ENCODE measurements around the gene POLE3. TPM values are rescaled to one million over a fixed set of nuclear protein-coding genes. Genes with fewer than 3 reads are reported as not detected.

POLE3 gene
- total RNA-seq, 1 donor from 2014 or later = 54.9 TPM

DNA sequence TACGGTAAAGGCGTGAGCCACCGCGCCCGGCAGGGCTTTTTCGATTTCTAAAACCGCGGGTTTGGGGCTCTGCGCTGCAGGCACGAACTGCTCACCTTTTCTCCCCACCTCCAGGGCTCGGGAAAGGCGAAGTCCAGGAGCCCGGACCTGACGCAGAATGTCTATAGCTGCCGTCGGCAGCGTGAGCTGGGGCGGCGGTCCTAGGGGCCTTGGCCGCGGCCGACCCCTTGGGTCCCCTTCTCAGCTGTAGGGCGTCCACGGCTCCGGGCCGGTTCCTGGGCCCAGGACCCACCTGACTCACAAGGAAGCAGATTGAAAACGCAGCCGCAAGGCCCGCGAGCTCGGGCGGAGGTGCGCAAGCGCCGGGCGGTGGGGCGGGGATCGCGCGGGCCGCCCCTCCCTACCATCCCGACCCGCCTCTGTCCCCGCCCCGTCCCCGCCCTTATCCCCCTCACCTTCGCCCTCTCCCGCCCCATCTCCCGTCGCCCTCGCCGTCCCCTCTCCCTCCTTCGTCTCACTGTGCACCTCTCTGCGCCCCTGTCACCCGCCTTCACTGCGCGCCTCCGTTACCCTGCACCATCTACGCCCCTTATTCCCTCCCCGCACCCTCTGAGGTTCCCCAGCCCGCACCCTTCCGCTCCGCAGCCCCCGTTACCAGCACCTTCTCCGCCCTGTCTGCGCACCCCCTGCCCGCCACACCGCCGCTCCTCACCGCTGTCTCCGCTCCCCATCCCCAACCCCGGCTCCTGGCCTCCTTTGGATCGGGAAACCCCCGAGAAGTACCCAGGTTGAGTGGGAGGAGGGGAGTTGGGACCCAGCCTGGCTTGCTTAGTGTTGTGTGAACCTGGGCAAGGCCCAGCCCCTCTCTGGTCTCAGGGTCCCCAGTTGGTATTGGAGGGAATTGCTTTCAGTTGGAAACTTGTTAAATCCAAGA, 33.6 kb downstream of the POLE3 start, which contains the start of gene HDHD3:
HDHD3 (minus strand) TSS at position 353 of the 934 bp plus-strand sequence. CDS start 2,632 bp downstream, outside the sequence.
- Mint-ChIP-seq H3K36me3 (peaks cover 10% of the 10 kb centered on the region), H3K4me3 (peak within 1 kb of the TSS; percentile 89), H3K27me3 (no peaks in the 10 kb centered on the region), H3K9me3 (no peaks in the 10 kb centered on the region), H3K4me1 (ENCODE audit: unreplicated experiment) (peaks cover 23% of the 10 kb centered on the region), H3K27ac (peak within 1 kb of the TSS; percentile 86)
- TF ChIP-seq, protein P1, sequence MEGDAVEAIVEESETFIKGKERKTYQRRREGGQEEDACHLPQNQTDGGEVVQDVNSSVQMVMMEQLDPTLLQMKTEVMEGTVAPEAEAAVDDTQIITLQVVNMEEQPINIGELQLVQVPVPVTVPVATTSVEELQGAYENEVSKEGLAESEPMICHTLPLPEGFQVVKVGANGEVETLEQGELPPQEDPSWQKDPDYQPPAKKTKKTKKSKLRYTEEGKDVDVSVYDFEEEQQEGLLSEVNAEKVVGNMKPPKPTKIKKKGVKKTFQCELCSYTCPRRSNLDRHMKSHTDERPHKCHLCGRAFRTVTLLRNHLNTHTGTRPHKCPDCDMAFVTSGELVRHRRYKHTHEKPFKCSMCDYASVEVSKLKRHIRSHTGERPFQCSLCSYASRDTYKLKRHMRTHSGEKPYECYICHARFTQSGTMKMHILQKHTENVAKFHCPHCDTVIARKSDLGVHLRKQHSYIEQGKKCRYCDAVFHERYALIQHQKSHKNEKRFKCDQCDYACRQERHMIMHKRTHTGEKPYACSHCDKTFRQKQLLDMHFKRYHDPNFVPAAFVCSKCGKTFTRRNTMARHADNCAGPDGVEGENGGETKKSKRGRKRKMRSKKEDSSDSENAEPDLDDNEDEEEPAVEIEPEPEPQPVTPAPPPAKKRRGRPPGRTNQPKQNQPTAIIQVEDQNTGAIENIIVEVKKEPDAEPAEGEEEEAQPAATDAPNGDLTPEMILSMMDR (conservative IDR thresholded peaks at IDR 0.05) = peak; percentile 15
- DNase-seq (ENCODE audit: extremely low spot score, unreplicated experiment) = peak; percentile 82

DNA sequence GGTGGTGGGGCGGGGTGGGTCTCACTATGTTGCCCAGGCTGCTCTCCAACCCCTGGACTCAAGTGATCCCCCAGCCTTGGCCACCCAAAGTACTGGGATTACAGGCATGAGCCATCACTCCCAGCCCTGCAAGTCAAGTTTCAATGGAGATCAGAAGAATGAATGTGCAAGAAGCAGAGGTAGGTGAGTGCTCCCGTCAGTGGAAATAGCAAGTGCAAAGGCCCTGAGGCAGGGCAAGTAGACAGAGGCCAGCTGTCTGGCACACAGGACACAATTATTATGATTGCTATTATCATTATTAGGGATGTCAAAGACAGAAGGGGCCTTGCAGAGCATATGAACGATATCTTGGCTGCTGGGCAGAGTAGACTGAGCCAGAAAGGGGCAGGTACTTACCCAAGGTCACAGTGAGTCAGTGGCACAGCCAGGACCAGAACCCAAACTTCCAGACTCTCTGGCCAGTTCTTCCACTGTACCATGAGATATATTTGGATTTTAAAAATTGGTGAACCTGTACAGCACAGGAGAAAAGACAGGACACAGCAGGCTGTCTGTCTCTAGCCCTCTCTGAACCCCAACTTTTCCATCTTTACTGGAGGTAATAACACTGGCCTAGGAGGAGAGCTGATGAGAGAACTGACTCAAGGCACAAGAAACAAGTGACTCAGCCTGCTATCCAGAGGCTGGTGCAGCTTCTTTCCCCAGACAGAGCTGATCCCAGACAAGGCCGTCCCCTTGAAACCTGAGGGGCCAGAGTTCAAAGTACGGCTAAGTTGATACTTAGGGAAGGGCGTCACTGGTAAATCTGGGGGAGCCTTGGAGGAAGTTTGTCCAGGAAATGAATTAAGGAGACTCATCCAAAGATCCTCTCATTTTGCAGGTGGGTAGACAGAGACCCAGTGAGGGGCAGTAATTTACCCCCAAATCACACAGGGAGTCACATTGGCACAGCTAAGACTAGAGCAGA, 35.1 kb downstream of the POLE3 start:
- H3K36me3 Mint-ChIP-seq = peaks cover 10% of the 10 kb centered on the region
- H3K27me3 Mint-ChIP-seq = no peaks in the 10 kb centered on the region
- peaks cover 22% of the 10 kb centered on the region for H3K4me1 Mint-ChIP-seq (ENCODE audit: unreplicated experiment)
- DNase-seq (ENCODE audit: extremely low spot score, unreplicated experiment) = no peak
- H3K9me3 Mint-ChIP-seq = no peaks in the 10 kb centered on the region
- H3K4me3 Mint-ChIP-seq = peak overlapping the region; percentile 89
- TF ChIP-seq, protein P1 (conservative IDR thresholded peaks at IDR 0.05) = no peak
- H3K27ac Mint-ChIP-seq = peak overlapping the region; percentile 86

DNA sequence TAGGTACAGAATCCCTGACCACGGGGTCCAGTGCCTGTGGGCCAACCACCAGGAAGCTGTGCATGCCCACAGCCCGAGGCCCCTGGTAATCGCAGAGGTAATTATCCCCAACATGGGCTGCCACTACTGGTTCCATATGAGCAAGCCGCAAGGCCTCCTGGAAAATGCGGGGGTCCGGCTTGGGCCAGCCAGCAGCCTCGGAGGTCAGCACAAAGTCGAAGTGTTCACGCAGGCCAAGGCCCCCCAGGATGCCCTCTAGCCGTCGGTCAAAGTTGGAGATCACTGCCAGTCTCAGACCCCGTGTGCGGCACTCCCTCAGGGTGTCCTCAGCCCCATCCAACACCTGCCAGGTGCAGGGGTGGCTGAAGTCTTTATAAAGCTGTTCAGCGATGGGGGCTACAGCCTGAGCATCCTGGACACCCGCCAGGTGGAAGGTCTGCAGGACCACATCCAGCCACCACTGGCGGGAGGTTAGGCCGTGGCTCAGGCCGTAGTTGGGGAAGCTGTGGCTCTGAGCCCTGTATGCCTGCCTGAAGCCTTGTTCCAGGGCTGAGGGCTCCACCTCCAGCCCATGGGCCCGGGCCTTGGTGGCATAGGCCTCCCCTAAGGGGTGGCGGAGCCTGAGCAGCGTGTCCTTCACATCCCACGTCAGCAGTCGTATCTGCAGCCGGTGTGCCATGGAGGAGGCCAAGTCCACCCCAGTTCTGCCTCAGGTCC, 36.6 kb downstream of the POLE3 start:
- Mint-ChIP-seq H3K4me1 (ENCODE audit: unreplicated experiment) (peaks cover 11% of the 10 kb centered on the region), H3K4me3 (peak overlapping the region; percentile 66), H3K27ac (no peak overlapping the region), H3K36me3 (peaks cover 10% of the 10 kb centered on the region), H3K9me3 (no peaks in the 10 kb centered on the region), H3K27me3 (no peaks in the 10 kb centered on the region)
- TF ChIP-seq, protein P1 (conservative IDR thresholded peaks at IDR 0.05) = no peak
- DNase-seq (ENCODE audit: extremely low spot score, unreplicated experiment) = no peak

DNA sequence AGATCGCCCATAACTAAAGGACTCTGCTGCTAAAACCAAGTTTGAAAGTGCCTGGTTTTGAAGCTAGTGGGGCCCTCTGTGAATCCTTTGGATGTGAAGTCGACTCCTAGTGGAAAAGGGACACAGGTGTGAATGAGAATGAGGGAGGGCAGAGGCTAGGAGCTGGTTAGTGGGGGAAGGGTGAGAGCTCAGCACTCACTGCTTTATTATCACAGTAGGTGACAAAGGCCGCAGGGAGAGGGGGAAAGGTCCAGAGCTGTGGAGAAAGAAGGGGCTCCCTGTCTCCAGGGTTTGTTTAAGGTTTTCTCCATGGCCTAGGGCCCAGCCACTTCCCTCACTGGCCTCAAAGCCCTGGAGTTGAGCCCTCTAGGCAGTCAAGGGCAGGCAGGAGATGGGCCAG, 37.2 kb downstream of the POLE3 start:
- H3K27me3 Mint-ChIP-seq = no peaks in the 10 kb centered on the region
- no peak for DNase-seq (ENCODE audit: extremely low spot score, unreplicated experiment)
- H3K27ac Mint-ChIP-seq = peak overlapping the region; percentile 44
- peaks cover 13% of the 10 kb centered on the region for H3K36me3 Mint-ChIP-seq
- peak overlapping the region; percentile 22 for H3K4me3 Mint-ChIP-seq
- H3K9me3 Mint-ChIP-seq = no peaks in the 10 kb centered on the region
- TF ChIP-seq, protein P1 (conservative IDR thresholded peaks at IDR 0.05) = no peak
- H3K4me1 Mint-ChIP-seq (ENCODE audit: unreplicated experiment) = peaks cover 8% of the 10 kb centered on the region

DNA sequence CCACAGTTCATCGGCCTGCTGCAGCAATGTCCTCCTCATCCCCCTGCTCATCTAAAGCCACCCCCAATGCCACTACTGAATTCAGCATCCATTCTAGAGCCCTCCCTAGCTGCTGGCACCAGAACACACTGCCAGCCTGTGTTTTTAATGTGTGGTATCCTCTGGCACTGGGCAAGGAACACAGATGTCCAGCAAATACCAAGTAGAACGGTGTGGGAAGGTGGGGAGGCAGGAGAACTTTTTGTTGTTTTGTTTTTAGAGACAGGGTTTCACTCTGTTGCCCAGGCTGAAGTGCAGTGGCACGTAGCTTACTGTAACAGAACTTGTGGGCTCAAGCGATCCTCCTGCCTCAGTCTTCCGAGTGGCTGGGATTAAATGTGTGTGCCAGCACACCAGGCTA, 38.4 kb downstream of the POLE3 start:
- H3K27me3 Mint-ChIP-seq = no peaks in the 10 kb centered on the region
- no peaks in the 10 kb centered on the region for H3K9me3 Mint-ChIP-seq
- DNase-seq (ENCODE audit: extremely low spot score, unreplicated experiment) = no peak
- H3K27ac Mint-ChIP-seq = peak overlapping the region; percentile 19
- peaks cover 13% of the 10 kb centered on the region for H3K36me3 Mint-ChIP-seq
- H3K4me1 Mint-ChIP-seq (ENCODE audit: unreplicated experiment) = peaks cover 8% of the 10 kb centered on the region
- no peak overlapping the region for H3K4me3 Mint-ChIP-seq
- TF ChIP-seq, protein P1 (conservative IDR thresholded peaks at IDR 0.05) = no peak
